Lower leg skin (tissue), 4 donors: ENCODE measurements around the gene NSD1. TPM values are rescaled to one million over a fixed set of nuclear protein-coding genes. Genes with fewer than 3 reads are reported as not detected.

Experiments
- DNase-seq, 2 donors: peaks; one replicate each; pipeline ENCODE4 v3.0.0-alpha.2; 2019; ENCODE audit warnings: low spot score in 2 of 2
- H3K4me3 ChIP-seq: fragments of 200-600 bp; sonication (generic); 2 replicates; pipeline ENCODE4 v1.5.1; 2017; ENCODE audit warnings: mild to moderate bottlenecking, low read depth; ENCODE audit not compliant: poor library complexity, severe bottlenecking
- POLR2A ChIP-seq, 2 donors: fragments of 450-650 bp; IDR thresholded peaks; one replicate each; pipeline ENCODE4 v1.6.1; 2016 to 2017; ENCODE audit warnings: antibody characterized with exemption in 2 of 2, mild to moderate bottlenecking in 1 of 2, moderate library complexity in 1 of 2
- WGBS, 2 donors: methylation state at CpG; one replicate each; pipeline ENCODE4 v1.1.5; 2018; 5-methylcytosine and 5-hydroxymethylcytosine counted together
- intact Hi-C: fragments of 100-400 bp; cut with DNase I; formaldehyde crosslinking; loops from one replicate; pipeline ENCODE4 v1.15.0; 2023; ENCODE audit warnings: low total_unique reads
- total RNA-seq, 4 donors: library from RNA; depleted of rRNA; stranded (reverse); fragments of >200 nt; gene quantifications; one replicate each; pipeline ENCODE4 v1.1.0, GENCODE V29; 2016
- TF ChIP-seq, protein P1 (sequence below), 3 donors: fragments of 450-650 bp; IDR thresholded peaks; one replicate each; pipeline ENCODE4 v1.5.1; 2016; ENCODE audit warnings: antibody characterized with exemption in 3 of 3, mild to moderate bottlenecking in 3 of 3, moderate library complexity in 2 of 3

NSD1 gene
- total RNA-seq, 4 donors from 2014 or later: 25.1 to 36.8 (median 34.2) TPM

DNA sequence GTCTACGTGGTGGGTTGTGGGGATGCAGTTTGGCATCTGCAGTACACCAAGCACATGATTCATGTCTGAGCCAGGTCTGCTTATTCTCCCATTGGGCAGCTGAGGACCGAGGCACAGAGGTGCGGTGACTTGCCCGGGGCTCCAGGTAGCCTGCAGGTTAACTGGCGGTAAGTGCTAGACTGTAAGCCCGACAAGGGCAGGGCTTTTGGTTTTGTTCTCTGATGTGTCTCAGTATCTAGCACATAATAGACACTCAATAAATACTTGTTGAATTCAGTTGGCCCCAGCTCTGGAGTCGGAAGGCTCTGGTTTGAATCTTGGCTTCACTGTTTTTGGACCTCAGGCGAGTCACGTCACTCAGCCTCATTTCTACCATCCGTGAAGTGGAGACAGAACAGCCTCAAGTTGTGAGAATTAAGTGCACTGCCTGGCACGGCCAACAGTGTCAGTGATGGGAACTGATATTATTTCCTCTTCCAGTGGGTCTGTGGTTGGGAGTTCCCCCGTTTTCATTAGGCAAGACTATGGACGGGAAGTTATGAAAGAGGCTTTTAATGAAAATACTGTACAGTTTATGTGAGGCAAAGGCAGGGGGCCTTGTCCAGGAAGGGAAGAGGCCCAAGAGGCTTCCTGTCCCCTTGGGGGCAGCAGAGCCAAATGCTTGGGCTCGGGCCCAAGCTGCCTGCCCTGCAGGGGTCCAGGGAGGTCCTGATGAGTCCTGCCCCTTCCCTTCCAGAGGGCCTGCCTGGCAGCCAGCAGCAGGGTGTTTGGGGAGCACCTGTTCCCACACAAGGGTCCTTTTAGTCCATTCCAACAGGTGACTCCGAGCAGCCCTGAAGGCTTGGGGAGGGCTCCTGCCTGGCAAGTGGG lies 173.3 kb downstream of the NSD1 start:
- TF ChIP-seq, protein P1, sequence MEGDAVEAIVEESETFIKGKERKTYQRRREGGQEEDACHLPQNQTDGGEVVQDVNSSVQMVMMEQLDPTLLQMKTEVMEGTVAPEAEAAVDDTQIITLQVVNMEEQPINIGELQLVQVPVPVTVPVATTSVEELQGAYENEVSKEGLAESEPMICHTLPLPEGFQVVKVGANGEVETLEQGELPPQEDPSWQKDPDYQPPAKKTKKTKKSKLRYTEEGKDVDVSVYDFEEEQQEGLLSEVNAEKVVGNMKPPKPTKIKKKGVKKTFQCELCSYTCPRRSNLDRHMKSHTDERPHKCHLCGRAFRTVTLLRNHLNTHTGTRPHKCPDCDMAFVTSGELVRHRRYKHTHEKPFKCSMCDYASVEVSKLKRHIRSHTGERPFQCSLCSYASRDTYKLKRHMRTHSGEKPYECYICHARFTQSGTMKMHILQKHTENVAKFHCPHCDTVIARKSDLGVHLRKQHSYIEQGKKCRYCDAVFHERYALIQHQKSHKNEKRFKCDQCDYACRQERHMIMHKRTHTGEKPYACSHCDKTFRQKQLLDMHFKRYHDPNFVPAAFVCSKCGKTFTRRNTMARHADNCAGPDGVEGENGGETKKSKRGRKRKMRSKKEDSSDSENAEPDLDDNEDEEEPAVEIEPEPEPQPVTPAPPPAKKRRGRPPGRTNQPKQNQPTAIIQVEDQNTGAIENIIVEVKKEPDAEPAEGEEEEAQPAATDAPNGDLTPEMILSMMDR (IDR thresholded peaks at IDR 0.05): no peak
- no peak for TF ChIP-seq POLR2A (IDR thresholded peaks at IDR 0.05)
- no peak overlapping the region for H3K4me3 ChIP-seq
- 66 to 72% methylated on average over 13 to 14 of the region's 15 CpGs for WGBS, 2 donors
- intact Hi-C loops: loop anchor here (10.0 kb wide), 1 partner anchor 192 kb away; no protein-coding TSS in a partner anchor
- DNase-seq: no peak

DNA sequence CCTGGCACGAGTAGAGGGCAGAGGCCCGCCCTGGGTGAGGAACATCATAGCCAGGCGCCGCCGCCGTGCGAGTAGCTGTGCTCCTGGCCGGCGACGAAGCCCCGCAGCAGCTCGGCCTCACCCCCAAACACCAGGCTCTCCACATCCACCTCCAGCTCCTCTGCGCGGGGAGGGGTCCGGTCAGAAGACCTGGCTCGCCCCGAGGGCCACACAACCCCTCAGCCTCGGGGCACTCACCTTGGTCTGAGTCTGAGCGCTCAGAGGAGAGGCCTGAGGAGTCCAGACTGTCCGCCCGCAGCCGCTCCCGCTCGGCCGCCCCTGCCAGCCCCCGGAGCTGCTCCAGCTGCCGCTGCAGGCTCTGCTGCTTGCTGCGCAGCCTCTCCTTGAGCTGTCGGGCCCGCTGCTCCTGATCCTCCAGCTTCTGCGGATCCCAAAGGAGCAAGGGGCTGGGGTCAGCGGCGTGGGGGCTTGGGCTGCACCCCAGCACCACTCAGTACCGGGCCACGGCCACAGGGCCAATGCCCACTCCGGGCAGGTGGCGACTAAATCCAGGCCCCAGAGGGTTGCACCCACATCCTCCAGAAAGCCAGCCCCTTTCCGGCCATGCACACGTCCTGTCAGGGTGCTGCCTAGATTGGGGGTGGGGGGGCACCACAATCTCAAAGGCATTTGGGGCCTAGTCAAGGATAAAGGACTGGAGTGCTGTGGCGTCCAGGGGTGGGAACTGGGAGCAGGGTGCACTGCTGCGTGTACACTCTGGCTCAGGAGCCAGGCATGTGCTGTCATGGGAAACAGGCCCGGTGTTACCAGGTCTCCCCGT lies 174.2 kb downstream of the NSD1 start:
- no peak for TF ChIP-seq POLR2A (IDR thresholded peaks at IDR 0.05)
- TF ChIP-seq, protein P1 (IDR thresholded peaks at IDR 0.05): no peak
- DNase-seq: no peak
- H3K4me3 ChIP-seq: no peak overlapping the region
- WGBS, 2 donors: 85 to 90% methylated on average over 22 to 29 of the region's 43 CpGs
- intact Hi-C loops: loop anchor here (10.0 kb wide), 1 partner anchor 193 kb away; no protein-coding TSS in a partner anchor

DNA sequence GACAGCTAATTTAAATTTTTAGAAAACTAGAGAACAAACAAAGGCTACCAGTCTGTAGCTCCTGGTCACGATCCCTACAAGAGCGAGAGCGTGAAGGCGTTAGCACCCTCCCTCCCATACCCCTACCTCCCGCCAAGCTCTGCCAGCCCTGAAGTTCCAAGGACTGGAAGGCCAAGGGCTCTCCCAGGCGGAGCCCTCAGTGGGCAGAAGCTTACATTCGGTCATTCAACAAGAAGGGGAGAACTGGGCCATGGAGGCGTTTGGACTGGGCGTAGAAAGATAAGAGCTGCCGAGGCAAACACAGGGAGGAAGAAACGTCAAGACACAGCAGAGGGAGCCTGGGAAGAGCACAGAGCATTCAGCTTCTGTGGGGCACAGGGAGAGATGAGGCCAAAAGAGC lies 175.2 kb downstream of the NSD1 start:
- DNase-seq: peak in 1 of 2 donors; percentile 75
- no peak overlapping the region for H3K4me3 ChIP-seq
- no peak for TF ChIP-seq POLR2A (IDR thresholded peaks at IDR 0.05)
- TF ChIP-seq, protein P1 (IDR thresholded peaks at IDR 0.05): no peak
- WGBS, 2 donors: 90 to 92% methylated on average over 11 of the region's 11 CpGs
- intact Hi-C loops: loop anchor here (10.0 kb wide), 1 partner anchor 194 kb away; no protein-coding TSS in a partner anchor

DNA sequence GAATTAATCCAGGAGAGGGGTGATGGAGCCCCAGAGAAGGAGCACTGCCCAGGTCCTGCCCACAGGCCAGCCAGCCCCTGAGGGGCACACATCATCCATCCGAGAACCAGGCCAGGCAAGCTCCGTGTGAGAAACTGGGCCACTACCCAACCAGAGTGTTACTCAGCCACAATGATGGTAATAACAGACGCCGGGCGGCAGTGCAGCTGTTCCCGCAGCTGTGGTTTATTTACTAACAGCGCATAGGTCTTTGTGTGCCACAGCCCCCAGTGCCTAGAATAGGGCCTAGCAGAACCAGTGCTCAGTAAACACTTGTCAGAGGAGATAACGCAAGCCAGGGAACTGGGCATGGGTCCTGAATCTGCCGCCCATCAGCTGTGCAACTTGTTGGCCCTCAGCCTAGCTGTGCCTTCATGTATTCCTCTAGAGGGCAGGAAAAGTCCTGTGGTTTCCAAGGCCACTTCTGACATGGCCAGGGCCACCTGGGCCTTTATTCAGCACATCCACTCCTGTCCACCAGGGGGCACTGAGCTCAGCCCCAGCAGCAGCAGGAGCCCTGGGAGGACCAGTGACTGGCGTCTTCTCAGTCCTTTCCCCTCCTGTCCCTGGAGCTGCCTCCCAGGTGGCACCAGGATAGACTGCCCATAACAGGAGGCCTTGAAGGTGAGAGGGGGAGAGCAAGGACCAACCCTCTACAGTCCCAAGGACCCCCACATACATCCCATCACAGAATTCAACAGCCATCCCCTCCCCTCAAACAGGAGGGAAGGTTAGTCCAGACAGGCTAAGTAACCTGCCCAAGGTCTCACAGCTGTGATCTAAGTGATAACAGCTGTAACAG lies 176.0 kb downstream of the NSD1 start:
- no peak for TF ChIP-seq POLR2A (IDR thresholded peaks at IDR 0.05)
- TF ChIP-seq, protein P1 (IDR thresholded peaks at IDR 0.05): peak in 1 of 3 donors; percentile 14
- intact Hi-C loops: loop anchor here (10.0 kb wide), 2 partner anchors 145 to 195 kb away; no protein-coding TSS in a partner anchor
- no peak overlapping the region for H3K4me3 ChIP-seq
- DNase-seq: peak in 1 of 2 donors; percentile 89
- 43 to 57% methylated on average over 10 of the region's 10 CpGs for WGBS, 2 donors

DNA sequence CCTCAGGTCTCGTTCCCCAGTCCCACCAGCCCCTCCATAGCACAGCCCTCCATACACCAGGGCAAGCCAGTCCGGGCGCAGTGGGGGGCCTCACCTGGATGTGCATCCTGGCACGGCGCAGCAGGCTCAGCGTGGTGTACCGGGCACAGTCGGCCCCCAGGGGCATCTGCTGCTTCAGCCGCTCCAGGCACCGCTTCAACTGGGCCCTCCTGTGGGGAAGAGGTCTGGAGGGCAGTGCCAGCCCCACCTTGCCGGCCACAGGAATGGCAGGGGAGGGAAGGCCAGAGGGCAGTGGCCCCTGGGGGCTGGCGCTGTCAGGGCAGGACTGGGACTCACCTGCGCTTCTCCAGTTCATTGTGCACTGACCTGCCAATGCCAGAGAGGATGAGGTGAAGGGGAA lies 176.8 kb downstream of the NSD1 start:
- 89 to 95% methylated on average over 8 to 13 of the region's 13 CpGs for WGBS, 2 donors
- DNase-seq: peak in 1 of 2 donors; percentile 79
- H3K4me3 ChIP-seq: no peak overlapping the region
- no peak for TF ChIP-seq POLR2A (IDR thresholded peaks at IDR 0.05)
- TF ChIP-seq, protein P1 (IDR thresholded peaks at IDR 0.05): no peak
- intact Hi-C loops: loop anchor here (10.0 kb wide), 1 partner anchor 144 kb away; no protein-coding TSS in a partner anchor
